Skeletal muscle satellite cell (primary cell): Measurements from ENCODE around the gene ALKBH3.
A peak's percentile ranks its signal among the peaks of the same experiment; 100 is the strongest.

Experiments used
- H3K27me3 ChIP-seq: 2 replicates; pipeline ENCODE4 v1.7.0; 2013; ENCODE audit warnings: low read length; ENCODE audit not compliant: control insufficient read depth, insufficient read depth
- H3K36me3 ChIP-seq: 2 replicates; pipeline ENCODE4 v1.7.0; 2013; ENCODE audit warnings: mild to moderate bottlenecking, control low read depth, low read length; ENCODE audit not compliant: insufficient read depth
- H3K4me1 ChIP-seq: 2 replicates; pipeline ENCODE4 v1.7.0; 2013; ENCODE audit warnings: low read length; ENCODE audit not compliant: control insufficient read depth, insufficient read depth
- H3K4me2 ChIP-seq: 2 replicates; pipeline ENCODE4 v1.7.0; 2013; ENCODE audit warnings: mild to moderate bottlenecking, low read length
- H3K4me3 ChIP-seq: 2 replicates; pipeline ENCODE4 v1.7.0; 2013; ENCODE audit warnings: low read length
- H3K9ac ChIP-seq: 2 replicates; pipeline ENCODE4 v1.7.0; 2013; ENCODE audit warnings: mild to moderate bottlenecking, low read depth, low read length, moderate library complexity
- H3K9me3 ChIP-seq: replicated peaks from 2 replicates; pipeline ENCODE4 v1.7.0; 2013; ENCODE audit warnings: mild to moderate bottlenecking, control low read depth, low read length

ALKBH3 gene

DNA sequence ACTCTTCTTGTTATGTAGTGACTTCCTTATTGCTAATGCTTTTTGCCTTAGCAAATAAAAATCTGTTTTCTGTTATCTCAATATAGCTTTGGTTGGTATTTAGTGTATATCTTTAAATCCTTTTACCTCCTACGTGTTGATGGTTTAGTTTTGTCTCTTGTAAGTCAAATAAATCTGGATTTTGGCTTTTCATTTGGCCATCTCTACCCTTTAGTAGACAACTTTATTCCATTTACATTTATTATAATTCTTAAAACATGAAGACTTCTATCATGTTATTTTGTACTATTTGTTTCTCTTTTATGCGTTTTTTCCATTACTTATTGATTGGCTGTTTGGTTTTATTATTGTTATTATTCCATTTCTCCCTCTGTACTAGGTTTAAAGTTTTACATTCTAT lies 19.5 kb upstream of the ALKBH3 start:
- peaks cover 1% of the 10 kb centered on the region for H3K36me3 ChIP-seq
- H3K4me3 ChIP-seq, result no peak overlapping the region
- H3K4me1 ChIP-seq, result no peaks in the 10 kb centered on the region
- H3K9ac ChIP-seq, result no peak overlapping the region
- H3K27me3 ChIP-seq, result no peaks in the 10 kb centered on the region
- no peak overlapping the region for H3K4me2 ChIP-seq
- no peaks in the 10 kb centered on the region for H3K9me3 ChIP-seq

DNA sequence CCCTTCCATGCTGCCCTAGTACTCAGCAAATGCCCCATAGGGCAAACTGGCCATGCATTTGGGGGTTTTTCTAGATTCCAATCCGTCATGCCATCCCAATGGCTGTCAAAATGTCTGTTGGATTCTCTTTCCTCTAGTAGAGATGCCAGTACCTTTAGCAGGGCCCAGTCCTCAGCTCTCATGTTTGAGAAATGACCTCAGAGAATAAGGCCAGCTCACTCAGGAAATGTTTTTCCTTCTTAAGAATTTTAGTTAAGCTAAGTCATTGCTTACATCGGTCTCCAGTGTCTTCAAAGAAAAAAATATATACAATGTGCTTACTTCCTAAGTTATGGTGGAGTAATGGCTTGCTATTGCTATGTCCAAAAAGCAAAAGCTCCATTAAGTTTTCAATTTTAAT lies 14.1 kb upstream of the ALKBH3 start:
- Histone ChIP-seq H3K9me3 (no peaks in the 10 kb centered on the region), H3K4me3 (no peak overlapping the region), H3K27me3 (peaks cover 9% of the 10 kb centered on the region), H3K36me3 (no peaks in the 10 kb centered on the region), H3K9ac (no peak overlapping the region), H3K4me2 (no peak overlapping the region), H3K4me1 (peaks cover 9% of the 10 kb centered on the region)

DNA sequence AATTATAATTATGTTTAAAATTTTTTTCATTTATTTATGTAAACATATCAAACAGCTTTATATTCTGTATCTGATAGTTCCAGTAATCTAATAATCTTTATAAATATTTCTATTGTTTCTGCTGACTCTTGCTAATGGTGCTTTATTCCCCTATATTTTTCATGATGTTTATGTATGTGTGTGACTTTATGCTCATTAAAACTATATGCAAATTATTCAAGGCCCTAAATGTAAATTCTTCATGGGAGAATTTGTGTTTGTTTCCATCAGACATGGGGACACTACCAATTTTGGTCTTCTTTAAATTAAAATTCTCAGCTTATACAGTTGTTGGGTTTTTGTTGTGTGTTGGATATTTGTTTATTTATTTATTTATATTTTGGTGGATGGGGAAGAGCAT lies 13.7 kb upstream of the ALKBH3 start:
- Histone ChIP-seq H3K36me3 (no peaks in the 10 kb centered on the region), H3K4me2 (no peak overlapping the region), H3K27me3 (peaks cover 12% of the 10 kb centered on the region), H3K9me3 (no peaks in the 10 kb centered on the region), H3K4me3 (no peak overlapping the region), H3K9ac (no peak overlapping the region), H3K4me1 (peaks cover 9% of the 10 kb centered on the region)

DNA sequence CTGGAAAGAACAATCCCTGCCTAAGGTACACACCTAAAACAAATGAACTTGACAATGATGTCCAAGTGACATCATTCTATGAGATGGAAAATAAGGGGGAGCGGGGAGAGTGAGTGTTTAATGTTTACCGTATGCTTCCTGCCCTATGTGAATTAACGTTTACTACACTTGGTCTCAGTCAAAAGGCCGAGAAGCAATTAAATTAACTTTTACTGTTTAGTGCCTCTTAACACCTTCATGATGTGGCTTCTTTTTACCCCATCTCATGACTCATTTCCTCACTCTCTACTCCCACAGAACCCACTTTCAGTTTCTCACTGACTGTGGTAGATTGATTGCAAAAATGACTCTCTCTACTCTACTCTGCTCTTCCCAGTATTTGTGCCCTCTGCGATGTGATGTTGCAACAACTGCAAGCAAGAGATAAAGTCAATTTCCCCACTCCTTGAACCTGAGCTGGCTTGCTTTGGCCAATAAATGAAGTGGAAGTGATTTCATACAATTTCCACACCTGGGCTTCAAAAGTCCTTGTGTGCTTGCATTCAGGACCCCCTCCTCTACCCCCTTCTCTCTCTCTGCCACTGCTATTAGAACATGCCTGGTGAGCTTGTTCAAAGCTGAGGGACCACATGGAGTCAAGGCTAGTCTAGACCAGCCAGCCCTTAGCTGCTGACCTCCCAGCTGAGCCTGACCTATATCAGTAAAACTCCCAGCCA lies 11.6 kb upstream of the ALKBH3 start:
- Histone ChIP-seq H3K27me3 (peaks cover 28% of the 10 kb centered on the region), H3K9me3 (no peaks in the 10 kb centered on the region), H3K9ac (no peak overlapping the region), H3K4me3 (no peak overlapping the region), H3K4me2 (peak overlapping the region; percentile 4), H3K4me1 (peaks cover 9% of the 10 kb centered on the region), H3K36me3 (no peaks in the 10 kb centered on the region)

DNA sequence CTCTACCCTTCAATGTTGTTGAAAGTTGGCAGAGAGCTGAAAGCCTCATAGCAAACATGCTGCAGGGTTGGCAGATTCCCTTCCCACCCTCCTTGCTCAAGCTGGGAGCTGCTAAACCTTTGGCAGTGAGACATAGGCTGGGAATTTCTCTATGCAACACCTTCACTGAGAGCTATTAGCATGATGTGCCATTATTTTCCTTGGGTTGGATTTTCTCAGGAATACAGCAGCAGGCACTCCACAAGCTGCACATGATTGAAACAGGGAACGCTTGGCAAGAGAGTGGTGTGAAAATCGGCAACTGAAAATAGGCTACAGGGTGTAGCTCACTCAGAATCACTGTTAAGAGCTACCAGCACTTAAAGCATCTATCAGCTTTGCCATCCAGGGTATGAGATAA lies 9.6 kb upstream of the ALKBH3 start:
- no peaks in the 10 kb centered on the region for H3K36me3 ChIP-seq
- no peak overlapping the region for H3K4me2 ChIP-seq
- H3K4me1 ChIP-seq, result peaks cover 9% of the 10 kb centered on the region
- no peaks in the 10 kb centered on the region for H3K9me3 ChIP-seq
- no peak overlapping the region for H3K9ac ChIP-seq
- no peak overlapping the region for H3K4me3 ChIP-seq
- peaks cover 39% of the 10 kb centered on the region for H3K27me3 ChIP-seq

DNA sequence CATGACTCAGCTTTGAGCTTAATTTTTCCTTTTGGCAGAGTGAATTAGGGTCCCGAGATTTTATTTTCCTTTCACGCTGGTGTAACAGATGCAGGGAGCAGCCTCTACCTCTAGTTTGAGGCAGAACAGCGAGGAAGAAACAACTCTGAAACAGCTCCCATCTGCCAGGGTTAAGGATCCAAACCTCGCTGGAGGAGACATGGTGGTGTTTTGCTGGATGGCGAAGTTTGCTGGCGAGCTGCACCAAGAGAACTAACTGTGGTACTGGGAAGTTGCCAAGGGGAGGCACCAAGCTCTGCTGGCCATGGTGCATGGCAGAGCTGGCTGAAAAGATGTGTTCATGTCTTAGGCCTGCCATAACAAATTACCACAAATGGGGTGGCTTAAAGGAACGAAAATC lies 7.6 kb upstream of the ALKBH3 start:
- peaks cover 39% of the 10 kb centered on the region for H3K27me3 ChIP-seq
- no peak overlapping the region for H3K9ac ChIP-seq
- no peaks in the 10 kb centered on the region for H3K36me3 ChIP-seq
- no peak overlapping the region for H3K4me3 ChIP-seq
- H3K9me3 ChIP-seq, result no peaks in the 10 kb centered on the region
- no peak overlapping the region for H3K4me2 ChIP-seq
- peaks cover 9% of the 10 kb centered on the region for H3K4me1 ChIP-seq

DNA sequence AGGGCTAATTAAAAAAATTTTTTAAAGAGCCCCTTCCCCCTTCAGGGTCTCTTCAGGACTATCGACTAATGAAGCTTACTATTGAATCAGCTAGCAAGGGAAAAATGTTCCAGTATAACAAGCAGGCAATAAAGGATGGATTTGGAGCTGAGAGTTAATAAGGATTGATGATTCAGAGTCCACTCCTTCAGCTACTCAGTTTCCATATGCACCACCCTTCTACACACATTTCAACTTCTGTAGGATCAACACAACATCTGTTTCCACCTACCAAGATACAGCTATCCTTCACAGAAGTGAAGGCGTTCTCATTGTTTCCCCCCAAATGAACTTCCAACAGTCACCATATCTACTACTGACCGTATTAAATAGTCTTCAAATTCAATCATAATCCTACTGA lies 6.6 kb upstream of the ALKBH3 start:
- H3K27me3 ChIP-seq, result peaks cover 39% of the 10 kb centered on the region
- no peak overlapping the region for H3K9ac ChIP-seq
- no peak overlapping the region for H3K4me3 ChIP-seq
- H3K4me2 ChIP-seq, result no peak overlapping the region
- peaks cover 4% of the 10 kb centered on the region for H3K4me1 ChIP-seq
- H3K36me3 ChIP-seq, result no peaks in the 10 kb centered on the region
- no peaks in the 10 kb centered on the region for H3K9me3 ChIP-seq

DNA sequence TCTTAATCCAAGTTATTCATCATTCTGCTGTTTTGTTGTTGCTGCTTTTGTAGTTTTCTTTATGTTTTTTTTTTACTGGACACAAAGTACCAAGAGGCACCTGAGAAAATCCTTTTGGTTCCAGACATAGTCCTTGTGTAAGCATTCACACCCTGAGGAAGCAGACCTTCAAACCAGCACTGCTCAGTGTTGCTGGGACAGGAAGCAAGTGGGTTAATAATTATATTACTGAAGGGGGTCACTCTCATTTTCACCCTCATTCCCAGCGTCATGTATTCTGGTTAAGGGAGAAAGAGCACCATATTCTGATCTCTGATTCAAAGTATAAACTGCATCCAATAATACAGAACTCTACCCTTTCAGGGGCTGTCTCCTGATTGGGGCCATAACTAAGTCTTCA lies 5.9 kb upstream of the ALKBH3 start:
- Histone ChIP-seq H3K4me3 (no peak overlapping the region), H3K36me3 (no peaks in the 10 kb centered on the region), H3K4me2 (no peak overlapping the region), H3K9me3 (no peaks in the 10 kb centered on the region), H3K27me3 (peaks cover 39% of the 10 kb centered on the region), H3K4me1 (no peaks in the 10 kb centered on the region), H3K9ac (no peak overlapping the region)

DNA sequence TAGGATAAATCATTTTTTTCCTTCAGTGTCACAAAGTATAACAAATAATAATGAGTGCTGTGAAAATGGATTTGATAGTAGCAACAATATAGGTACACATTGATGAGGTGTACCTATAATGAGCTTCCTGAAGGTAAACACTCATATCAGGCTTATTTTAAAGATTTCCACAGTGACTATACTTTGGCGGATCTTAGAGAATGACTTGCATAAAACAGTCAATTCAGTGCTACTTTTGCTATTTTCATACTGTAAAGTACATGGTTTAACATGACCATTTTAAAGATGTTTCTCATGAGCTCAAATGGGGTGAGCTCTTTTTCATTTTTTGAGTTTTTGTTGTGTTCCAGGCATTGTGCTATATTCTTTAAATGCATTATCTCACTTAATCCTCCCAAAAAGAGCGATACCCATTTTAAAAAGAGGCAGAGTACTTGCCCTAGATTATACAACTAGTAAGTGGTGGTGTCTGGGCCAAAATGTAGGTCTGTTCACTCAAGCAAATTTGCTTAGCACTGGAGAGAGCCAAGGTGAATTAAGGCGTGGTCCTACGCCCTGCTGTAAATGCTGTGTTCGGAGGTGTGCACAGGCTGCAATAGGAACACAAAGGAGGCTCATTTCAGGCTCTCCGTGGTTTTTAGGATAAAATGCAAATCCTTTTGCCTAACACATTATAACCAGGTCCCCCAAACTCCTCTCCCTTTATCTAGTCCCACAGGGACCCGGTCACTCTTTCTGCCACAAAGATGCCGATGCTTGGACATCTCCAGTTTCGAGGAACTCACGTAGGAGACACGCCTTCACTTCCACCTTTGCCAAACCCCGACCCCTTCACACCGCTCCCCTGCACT lies 617 bp upstream of the ALKBH3 start:
- Histone ChIP-seq H3K9me3 (no peaks in the 10 kb centered on the region), H3K4me2 (peak overlapping the region; percentile 97), H3K4me1 (peaks cover 12% of the 10 kb centered on the region), H3K4me3 (peak overlapping the region; percentile 89), H3K27me3 (peaks cover 3% of the 10 kb centered on the region), H3K36me3 (peaks cover 22% of the 10 kb centered on the region), H3K9ac (peak overlapping the region; percentile 75)

DNA sequence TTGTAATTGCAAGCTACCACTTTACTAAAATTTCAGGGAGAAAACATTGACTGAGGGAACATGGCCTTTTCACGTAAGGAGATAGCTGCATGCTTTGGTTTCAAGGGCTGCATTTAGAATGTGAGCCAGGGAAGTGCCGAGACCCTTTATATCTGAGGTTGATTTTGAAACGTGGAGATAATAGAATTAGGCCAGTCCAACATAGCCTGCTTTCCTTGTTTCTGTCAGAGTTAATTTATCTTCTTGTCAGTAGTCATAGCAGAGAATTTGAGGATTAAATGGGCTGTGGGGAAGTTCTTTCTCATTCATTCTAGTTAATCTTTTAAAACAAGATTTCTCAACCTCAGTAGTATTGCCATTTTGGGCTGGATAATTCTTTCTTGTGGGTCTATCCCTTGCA lies 12.2 kb downstream of the ALKBH3 start:
- no peaks in the 10 kb centered on the region for H3K27me3 ChIP-seq
- no peak overlapping the region for H3K4me3 ChIP-seq
- peaks cover 53% of the 10 kb centered on the region for H3K36me3 ChIP-seq
- no peaks in the 10 kb centered on the region for H3K4me1 ChIP-seq
- no peak overlapping the region for H3K4me2 ChIP-seq
- H3K9ac ChIP-seq, result no peak overlapping the region
- H3K9me3 ChIP-seq, result no peaks in the 10 kb centered on the region

DNA sequence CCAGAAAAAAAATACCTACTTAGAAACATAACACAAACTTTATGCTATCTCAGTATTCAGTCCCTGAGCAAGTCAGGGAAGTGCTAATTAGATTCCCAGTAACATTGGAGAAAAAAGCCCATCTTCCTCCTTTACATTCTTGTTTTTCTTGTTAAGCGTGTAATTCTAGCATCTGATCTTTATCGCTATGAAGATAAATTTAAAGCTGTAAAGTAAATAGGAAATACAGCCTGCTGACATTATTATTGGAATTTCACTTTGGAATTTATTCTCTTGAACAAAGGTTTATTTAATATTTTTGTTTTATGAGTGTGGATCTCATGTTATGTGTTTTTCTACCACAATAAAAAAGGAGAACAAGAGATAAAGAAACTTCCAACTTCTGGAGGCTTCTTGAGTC lies 13.9 kb downstream of the ALKBH3 start:
- Histone ChIP-seq H3K4me1 (no peaks in the 10 kb centered on the region), H3K36me3 (peaks cover 70% of the 10 kb centered on the region), H3K9me3 (no peaks in the 10 kb centered on the region), H3K4me2 (no peak overlapping the region), H3K9ac (no peak overlapping the region), H3K27me3 (no peaks in the 10 kb centered on the region), H3K4me3 (no peak overlapping the region)

DNA sequence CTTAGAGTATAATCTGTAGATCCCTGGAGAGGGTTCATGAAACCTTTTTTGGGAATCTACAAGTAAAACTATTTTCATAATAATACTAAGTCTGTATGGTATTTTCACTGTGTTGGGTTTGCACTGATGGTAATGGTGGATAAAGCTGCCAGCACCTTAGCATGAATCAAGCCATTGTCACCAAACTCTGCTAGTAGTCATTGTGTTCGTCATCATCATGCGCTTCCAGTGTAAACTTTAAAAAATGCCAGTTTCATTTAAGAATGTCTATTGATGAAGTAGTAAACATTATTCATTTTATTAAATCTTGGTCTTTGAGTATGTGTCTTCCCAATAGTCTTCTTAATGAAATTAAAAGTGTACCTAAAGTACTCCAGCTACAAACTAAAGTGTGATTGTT lies 15.0 kb downstream of the ALKBH3 start:
- peaks cover 70% of the 10 kb centered on the region for H3K36me3 ChIP-seq
- H3K4me3 ChIP-seq, result no peak overlapping the region
- no peaks in the 10 kb centered on the region for H3K9me3 ChIP-seq
- no peaks in the 10 kb centered on the region for H3K27me3 ChIP-seq
- no peaks in the 10 kb centered on the region for H3K4me1 ChIP-seq
- H3K4me2 ChIP-seq, result no peak overlapping the region
- H3K9ac ChIP-seq, result no peak overlapping the region
